PC-3 (cell line): ENCODE data around the gene SLC1A2. TPM values are rescaled to one million over a fixed set of nuclear protein-coding genes. Genes with fewer than 3 reads are reported as not detected.

Experiments used
- ATAC-seq: fragments of 200-7000 bp; cut with Tn5 transposase; 2 replicates; pipeline ENCODE4 v1.9.1; 2020; ENCODE audit warnings: mild to moderate bottlenecking, moderate library complexity
- BruUV-seq: library from RNA; stranded (reverse); fragments of 400-500 nt; replicated peaks from 2 replicates; lab custom pipeline; 2021; lab: Mats Ljungman, UMichigan
- CTCF ChIA-PET: fragments of 300-600 bp; sonication (Branson Sonifier 250); formaldehyde crosslinking; loops from one replicate; lab custom pipeline; 2022; ENCODE audit warnings: antibody characterized with exemption; lab: Charles Lee
- POLR2A ChIA-PET: fragments of 300-600 bp; sonication (Branson Sonifier 250); formaldehyde crosslinking; loops from one replicate; lab custom pipeline; 2022; ENCODE audit warnings: antibody characterized with exemption; ENCODE audit not compliant: unreplicated experiment; lab: Charles Lee
- DNase-seq: peaks from one replicate; pipeline ENCODE4 v3.0.0-alpha.2; 2015
- H2AFZ ChIP-seq: fragments of 300-600 bp; sonication (generic); 2 replicates; pipeline ENCODE4 v1.6.0; 2016; ENCODE audit warnings: antibody characterized with exemption, low read length
- H3F3A ChIP-seq: fragments of 300-600 bp; sonication (generic); one replicate; pipeline ENCODE4 v1.6.0; 2017; ENCODE audit warnings: antibody characterized with exemption, low read length, control low read depth, mild to moderate bottlenecking; ENCODE audit not compliant: unreplicated experiment
- H3K27ac ChIP-seq: fragments of 300-600 bp; sonication (generic); 2 replicates; pipeline ENCODE4 v1.5.1; 2016; ENCODE audit warnings: mild to moderate bottlenecking, low read length
- H3K27me3 ChIP-seq: fragments of 300-600 bp; sonication (generic); 2 replicates; pipeline ENCODE4 v1.6.1; 2016; ENCODE audit warnings: low read length, mixed read lengths
- H3K36me3 ChIP-seq: fragments of 300-600 bp; sonication (generic); 2 replicates; pipeline ENCODE4 v1.6.1; 2016; ENCODE audit warnings: low read depth, mixed run types, low read length, mixed read lengths
- H3K4me1 ChIP-seq: fragments of 300-600 bp; sonication (generic); 2 replicates; pipeline ENCODE4 v1.5.1; 2016; ENCODE audit warnings: low read length; ENCODE audit not compliant: insufficient read depth
- H3K4me2 ChIP-seq: fragments of 300-600 bp; sonication (generic); 2 replicates; pipeline ENCODE4 v1.6.0; 2016; ENCODE audit warnings: low read length
- H3K4me3 ChIP-seq: fragments of 300-600 bp; sonication (generic); 2 replicates; pipeline ENCODE4 v1.5.1; 2016; ENCODE audit warnings: mild to moderate bottlenecking, low read length, mixed read lengths
- H3K79me2 ChIP-seq: fragments of 300-600 bp; sonication (generic); 2 replicates; pipeline ENCODE4 v1.6.1; 2017; ENCODE audit warnings: low read length, mixed read lengths
- H3K9ac ChIP-seq: fragments of 300-600 bp; sonication (generic); 2 replicates; pipeline ENCODE4 v1.6.0; 2016; ENCODE audit warnings: mild to moderate bottlenecking, low read length
- H3K9me2 ChIP-seq: fragments of 300-600 bp; sonication (generic); replicated peaks from 2 replicates; pipeline ENCODE4 v1.6.1; 2016; ENCODE audit warnings: mixed run types, low read length, mixed read lengths
- H3K9me3 ChIP-seq: fragments of 300-600 bp; sonication (generic); 2 replicates; pipeline ENCODE4 v1.6.1; 2016; ENCODE audit warnings: low read length, mixed read lengths
- H4K20me1 ChIP-seq: fragments of 300-600 bp; sonication (generic); 2 replicates; pipeline ENCODE4 v1.6.1; 2016; ENCODE audit warnings: low read length, mixed read lengths
- EZH2 ChIP-seq: fragments of 300-600 bp; sonication (generic); IDR thresholded peaks from one replicate; pipeline ENCODE4 v1.6.1; 2017; ENCODE audit warnings: antibody characterized with exemption, mild to moderate bottlenecking, low read length; ENCODE audit not compliant: unreplicated experiment
- EZH2phosphoT487 ChIP-seq: fragments of 300-600 bp; sonication (generic); IDR thresholded peaks from 2 replicates; pipeline ENCODE4 v1.6.1; 2018; ENCODE audit warnings: mild to moderate bottlenecking, antibody characterized with exemption, low read length, borderline replicate concordance
- intact Hi-C: fragments of 100-400 bp; cut with micrococcal nuclease; formaldehyde crosslinking; loops from 2 replicates; pipeline ENCODE4 v1.9.0; 2023
- total RNA-seq: library from RNA; depleted of rRNA; stranded (reverse); fragments of >200 nt; gene quantifications from 2 replicates; pipeline ENCODE4 v1.2.3, GENCODE V29; 2014
- TF ChIP-seq, protein P1 (sequence below): fragments of 300-600 bp; sonication (generic); conservative IDR thresholded peaks from 2 replicates; pipeline ENCODE4 v1.5.1; 2017; ENCODE audit warnings: antibody characterized with exemption, low read depth, mild to moderate bottlenecking, low read length

Gene SLC1A2
- total RNA-seq, 1 experiment from 2014 or later = 0.18 TPM

- ATAC-seq = peak; percentile 38; the same call in 1 of the 2 replicates
- ChIA-PET CTCF (no interaction called here), POLR2A (no interaction called here)
These were observed 93.0 kb downstream of the SLC1A2 start for GRCh38 chr11:35326266-35326879.

DNA sequence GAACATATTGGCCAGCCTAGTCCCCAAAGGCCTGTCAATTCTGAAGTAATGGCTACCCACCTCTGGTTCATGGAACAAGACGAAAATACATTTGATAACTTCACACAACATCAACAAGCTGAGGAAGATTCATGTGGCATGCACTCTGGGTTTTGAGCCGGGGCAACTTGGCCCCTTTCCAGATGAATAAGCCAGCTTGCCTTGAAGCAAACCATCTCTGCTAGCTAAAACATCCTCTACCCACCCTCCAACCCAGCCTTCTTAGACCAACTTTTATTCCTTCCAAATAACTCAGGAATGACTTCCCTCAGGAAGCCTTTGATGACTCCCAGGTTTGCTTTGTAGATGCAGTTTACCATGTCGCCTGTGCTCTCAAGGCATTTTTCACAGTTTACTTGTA is 94.4 kb downstream of the SLC1A2 start:
- TF ChIP-seq, protein P1, sequence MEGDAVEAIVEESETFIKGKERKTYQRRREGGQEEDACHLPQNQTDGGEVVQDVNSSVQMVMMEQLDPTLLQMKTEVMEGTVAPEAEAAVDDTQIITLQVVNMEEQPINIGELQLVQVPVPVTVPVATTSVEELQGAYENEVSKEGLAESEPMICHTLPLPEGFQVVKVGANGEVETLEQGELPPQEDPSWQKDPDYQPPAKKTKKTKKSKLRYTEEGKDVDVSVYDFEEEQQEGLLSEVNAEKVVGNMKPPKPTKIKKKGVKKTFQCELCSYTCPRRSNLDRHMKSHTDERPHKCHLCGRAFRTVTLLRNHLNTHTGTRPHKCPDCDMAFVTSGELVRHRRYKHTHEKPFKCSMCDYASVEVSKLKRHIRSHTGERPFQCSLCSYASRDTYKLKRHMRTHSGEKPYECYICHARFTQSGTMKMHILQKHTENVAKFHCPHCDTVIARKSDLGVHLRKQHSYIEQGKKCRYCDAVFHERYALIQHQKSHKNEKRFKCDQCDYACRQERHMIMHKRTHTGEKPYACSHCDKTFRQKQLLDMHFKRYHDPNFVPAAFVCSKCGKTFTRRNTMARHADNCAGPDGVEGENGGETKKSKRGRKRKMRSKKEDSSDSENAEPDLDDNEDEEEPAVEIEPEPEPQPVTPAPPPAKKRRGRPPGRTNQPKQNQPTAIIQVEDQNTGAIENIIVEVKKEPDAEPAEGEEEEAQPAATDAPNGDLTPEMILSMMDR = no peak
- no peak for TF ChIP-seq EZH2phosphoT487
- no peak for TF ChIP-seq EZH2
- BruUV-seq = no TSS peak
- no peaks in the 10 kb centered on the region for H3K27me3 ChIP-seq
- no peak overlapping the region for H2AFZ ChIP-seq
- CTCF ChIA-PET = no interaction called here
- intact Hi-C loops = no loop called here
- POLR2A ChIA-PET = no interaction called here
- H3K79me2 ChIP-seq = no peaks in the 10 kb centered on the region
- H3K4me3 ChIP-seq = no peak overlapping the region
- no peaks in the 10 kb centered on the region for H3K9me3 ChIP-seq
- H3K36me3 ChIP-seq = no peaks in the 10 kb centered on the region
- H3K9me2 ChIP-seq = no peaks in the 10 kb centered on the region
- DNase-seq = peak; percentile 33
- no peak overlapping the region for H3K9ac ChIP-seq
- no peak overlapping the region for H3K27ac ChIP-seq
- no peak overlapping the region for H3K4me2 ChIP-seq
- H3F3A ChIP-seq = no peaks in the 10 kb centered on the region
- no peak for ATAC-seq
- H3K4me1 ChIP-seq = peaks cover 5% of the 10 kb centered on the region; the same call in 1 of the 2 replicates
- no peaks in the 10 kb centered on the region for H4K20me1 ChIP-seq

More at GRCh38 chr11:35326266-35326879, 93.0 kb downstream of the SLC1A2 start:
- no peak overlapping the region for H3K27ac ChIP-seq
- H3K36me3 ChIP-seq = no peaks in the 10 kb centered on the region
- peaks cover 5% of the 10 kb centered on the region; the same call in 1 of the 2 replicates for H3K4me1 ChIP-seq
- no peaks in the 10 kb centered on the region for H3K9me2 ChIP-seq
- intact Hi-C loops = no loop called here
- H3K9ac ChIP-seq = no peak overlapping the region
- H3K27me3 ChIP-seq = no peaks in the 10 kb centered on the region
- no peaks in the 10 kb centered on the region for H4K20me1 ChIP-seq
- no peak overlapping the region for H3K4me3 ChIP-seq
- H3K9me3 ChIP-seq = no peaks in the 10 kb centered on the region
- no peak for DNase-seq
- no peaks in the 10 kb centered on the region for H3K79me2 ChIP-seq
- BruUV-seq = no TSS peak
- H3K4me2 ChIP-seq = no peak overlapping the region
- TF ChIP-seq EZH2 = no peak
- no peak for TF ChIP-seq EZH2phosphoT487
- TF ChIP-seq, protein P1 = no peak
- no peak overlapping the region for H2AFZ ChIP-seq
- no peaks in the 10 kb centered on the region for H3F3A ChIP-seq

- intact Hi-C loops = no loop called here
- H3K4me3 ChIP-seq = no peak overlapping the region
- H3K79me2 ChIP-seq = no peaks in the 10 kb centered on the region
- H3K9ac ChIP-seq = no peak overlapping the region
- H3K4me1 ChIP-seq = peaks cover 5% of the 10 kb centered on the region; the same call in 1 of the 2 replicates
- BruUV-seq = no TSS peak
- no peaks in the 10 kb centered on the region for H3K36me3 ChIP-seq
- H4K20me1 ChIP-seq = no peaks in the 10 kb centered on the region
- no peaks in the 10 kb centered on the region for H3F3A ChIP-seq
- H3K9me2 ChIP-seq = no peaks in the 10 kb centered on the region
- POLR2A ChIA-PET = no interaction called here
- no peak overlapping the region for H3K4me2 ChIP-seq
- CTCF ChIA-PET = no interaction called here
- no peaks in the 10 kb centered on the region for H3K9me3 ChIP-seq
- H3K27me3 ChIP-seq = no peaks in the 10 kb centered on the region
- DNase-seq = no peak
- ATAC-seq = no peak
- H3K27ac ChIP-seq = no peak overlapping the region
- no peak overlapping the region for H2AFZ ChIP-seq
- TF ChIP-seq EZH2 (no peak), EZH2phosphoT487 (no peak)
- TF ChIP-seq, protein P1 = no peak
These were observed 95.0 kb downstream of the SLC1A2 start for GRCh38 chr11:35324183-35324886.
